ENCODE measurements around the gene CFAP74.

The CFAP74 gene

DNA sequence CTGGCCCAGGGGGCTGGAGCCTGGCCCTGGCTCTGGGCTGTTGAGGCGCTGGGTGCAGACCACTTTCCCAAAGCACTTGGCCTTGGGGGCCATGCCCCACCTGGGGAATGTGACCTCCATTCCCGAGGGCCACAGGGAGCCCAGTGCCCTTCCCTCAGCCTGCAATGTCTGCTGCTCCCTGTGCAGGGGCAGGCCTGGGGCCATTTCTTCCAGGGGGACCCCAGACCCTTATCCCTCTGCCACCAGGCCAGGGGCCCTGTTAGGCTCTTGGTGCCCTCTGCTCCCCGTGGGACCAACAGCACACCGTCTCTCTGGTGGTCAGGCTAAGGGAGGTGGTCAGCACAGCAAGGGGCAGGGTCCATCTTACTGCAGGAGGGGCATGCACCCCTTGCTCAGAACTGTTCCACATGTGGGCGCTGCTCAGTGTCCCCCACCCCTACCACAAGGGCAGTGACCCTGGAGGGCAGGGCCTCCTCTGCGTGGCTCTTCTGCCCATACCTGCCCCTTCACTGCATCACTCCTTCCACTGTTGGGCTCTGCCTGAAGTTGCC, 83.5 kb downstream of the CFAP74 start:
- Histone ChIP-seq H3K4me3 (ENCODE audit: low read depth, low read length) (no peak overlapping the region), H3K9me3 (ENCODE audit: control insufficient read depth, insufficient read depth, low read depth, low read length) (no peaks in the 10 kb centered on the region), H3K4me1 (ENCODE audit: control insufficient read depth, insufficient read depth, low read length) (no peaks in the 10 kb centered on the region), H3K27ac (ENCODE audit: extremely low read depth, low read depth, low read length) (no peak overlapping the region), H3K36me3 (ENCODE audit: control insufficient read depth in 2 of 2, insufficient read depth in 1 of 2, low read length in 2 of 2) (no peaks in the 10 kb centered on the region)
- ChIA-PET CTCF (no interaction called here), POLR2A (no interaction called here)
- TF ChIP-seq FEZF1 (tag by site-specific recombination; IDR thresholded peaks at IDR 0.05) (no peak), ZBTB10 (tag by site-specific recombination; IDR thresholded peaks at IDR 0.05) (no peak), ZSCAN5A (tag by site-specific recombination; IDR thresholded peaks at IDR 0.05) (no peak), ZIC2 (tag by site-specific recombination; IDR thresholded peaks at IDR 0.05) (no peak), ZNF514 (tag by site-specific recombination; IDR thresholded peaks at IDR 0.05) (no peak), ZBTB11 (tag by site-specific recombination; conservative IDR thresholded peaks at IDR 0.05; ENCODE audit: low read depth) (no peak), ZXDB (tag by site-specific recombination; IDR thresholded peaks at IDR 0.05) (no peak), ZNF394 (tag by site-specific recombination; IDR thresholded peaks at IDR 0.05; ENCODE audit: borderline replicate concordance) (no peak), ZNF302 (tag by site-specific recombination; IDR thresholded peaks at IDR 0.05; ENCODE audit: low read depth) (no peak), ZNF518A (tag by site-specific recombination; conservative IDR thresholded peaks at IDR 0.05; ENCODE audit: low read depth) (no peak), ZNF324 (tag by site-specific recombination; IDR thresholded peaks at IDR 0.05) (no peak), ZNF571 (tag by site-specific recombination; IDR thresholded peaks at IDR 0.05) (no peak), ZSCAN16 (tag by site-specific recombination; IDR thresholded peaks at IDR 0.05) (0 out of 2 replicates have a peak, but pooled peaks have one; percentile 23), ZNF600 (tag by site-specific recombination; IDR thresholded peaks at IDR 0.05) (no peak), ZNF658 (tag by site-specific recombination; IDR thresholded peaks at IDR 0.05) (no peak), SP7 (tag by site-specific recombination; IDR thresholded peaks at IDR 0.05) (no peak), GLIS2 (tag by site-specific recombination; IDR thresholded peaks at IDR 0.05) (peak; percentile 45; the same call in 1 of the 2 replicates), TCF7L2 (IDR thresholded peaks at IDR 0.05; ENCODE audit: borderline replicate concordance, low read depth, low read length) (no peak), ZNF341 (tag by site-specific recombination; IDR thresholded peaks at IDR 0.05; ENCODE audit: low read depth) (0 out of 2 replicates have a peak, but pooled peaks have one; percentile 16)
